Measurements from ENCODE around the gene ZNF407.

DNA sequence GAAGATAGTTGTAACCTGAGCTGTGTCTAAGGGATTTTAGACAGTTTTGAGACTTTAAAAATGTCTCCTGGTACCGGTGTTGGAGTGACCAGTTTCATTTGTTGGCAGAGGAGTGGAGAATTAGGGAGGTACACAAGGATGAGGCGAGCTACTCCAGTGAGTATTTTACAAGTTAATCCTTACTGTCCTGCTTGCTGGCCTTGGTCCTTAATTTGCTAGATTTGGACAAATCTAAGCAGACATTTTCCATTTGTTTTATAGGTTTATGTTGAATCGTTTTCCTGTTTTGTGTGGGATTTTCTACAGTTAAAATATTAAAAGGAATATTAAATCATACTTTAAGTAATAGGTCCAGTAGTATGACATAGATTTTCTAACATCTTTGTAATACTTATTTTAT is 101.8 kb downstream of the ZNF407 start:
- TF ChIP-seq, protein P1, sequence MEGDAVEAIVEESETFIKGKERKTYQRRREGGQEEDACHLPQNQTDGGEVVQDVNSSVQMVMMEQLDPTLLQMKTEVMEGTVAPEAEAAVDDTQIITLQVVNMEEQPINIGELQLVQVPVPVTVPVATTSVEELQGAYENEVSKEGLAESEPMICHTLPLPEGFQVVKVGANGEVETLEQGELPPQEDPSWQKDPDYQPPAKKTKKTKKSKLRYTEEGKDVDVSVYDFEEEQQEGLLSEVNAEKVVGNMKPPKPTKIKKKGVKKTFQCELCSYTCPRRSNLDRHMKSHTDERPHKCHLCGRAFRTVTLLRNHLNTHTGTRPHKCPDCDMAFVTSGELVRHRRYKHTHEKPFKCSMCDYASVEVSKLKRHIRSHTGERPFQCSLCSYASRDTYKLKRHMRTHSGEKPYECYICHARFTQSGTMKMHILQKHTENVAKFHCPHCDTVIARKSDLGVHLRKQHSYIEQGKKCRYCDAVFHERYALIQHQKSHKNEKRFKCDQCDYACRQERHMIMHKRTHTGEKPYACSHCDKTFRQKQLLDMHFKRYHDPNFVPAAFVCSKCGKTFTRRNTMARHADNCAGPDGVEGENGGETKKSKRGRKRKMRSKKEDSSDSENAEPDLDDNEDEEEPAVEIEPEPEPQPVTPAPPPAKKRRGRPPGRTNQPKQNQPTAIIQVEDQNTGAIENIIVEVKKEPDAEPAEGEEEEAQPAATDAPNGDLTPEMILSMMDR (IDR thresholded peaks at IDR 0.05), result no peak
- TF ChIP-seq POLR2A (IDR thresholded peaks at IDR 0.05), result no peak

Data from testis (tissue), 2 donors.